Loucy (cell line): ENCODE measurements around the gene XKR7.

Experiments used
- H2AFZ ChIP-seq: fragments of 200-600 bp; sonication (generic); 2 replicates; pipeline ENCODE4 v1.6.0; 2016; ENCODE audit warnings: antibody characterized with exemption, mild to moderate bottlenecking, low read length, moderate library complexity
- H3F3A ChIP-seq: fragments of 200-600 bp; 2 replicates; pipeline ENCODE4 v1.6.0; 2016; ENCODE audit warnings: antibody characterized with exemption, low read depth, mild to moderate bottlenecking
- H3K27me3 ChIP-seq: fragments of 200-600 bp; sonication (generic); 2 replicates; pipeline ENCODE4 v1.6.1; 2014; ENCODE audit warnings: low read length, mild to moderate bottlenecking; ENCODE audit not compliant: insufficient read depth, poor library complexity, severe bottlenecking
- H3K36me3 ChIP-seq: fragments of 200-600 bp; sonication (generic); 2 replicates; pipeline ENCODE4 v1.6.1; 2016; ENCODE audit warnings: low read length; ENCODE audit not compliant: insufficient read depth
- H3K4me1 ChIP-seq: fragments of 200-600 bp; sonication (generic); 2 replicates; pipeline ENCODE4 v1.5.1; 2014; ENCODE audit warnings: low read length, mild to moderate bottlenecking; ENCODE audit not compliant: insufficient read depth, poor library complexity, severe bottlenecking
- H3K4me2 ChIP-seq: fragments of 200-600 bp; sonication (generic); 2 replicates; pipeline ENCODE4 v1.6.0; 2014; ENCODE audit warnings: antibody characterized with exemption, low read length, low read depth, mild to moderate bottlenecking; ENCODE audit not compliant: poor library complexity, severe bottlenecking
- H3K4me3 ChIP-seq: fragments of 200-600 bp; sonication (generic); 2 replicates; pipeline ENCODE4 v1.5.1; 2014; ENCODE audit warnings: low read length, mild to moderate bottlenecking, mixed read lengths; ENCODE audit not compliant: poor library complexity, severe bottlenecking
- H3K79me2 ChIP-seq: fragments of 200-600 bp; sonication (generic); 2 replicates; pipeline ENCODE4 v1.6.1; 2014; ENCODE audit warnings: low read length; ENCODE audit not compliant: insufficient read depth
- H3K9ac ChIP-seq: fragments of 200-600 bp; sonication (generic); 2 replicates; pipeline ENCODE4 v1.6.0; 2014; ENCODE audit warnings: mild to moderate bottlenecking, low read depth, low read length, moderate library complexity; ENCODE audit not compliant: poor library complexity, severe bottlenecking
- H3K9me2 ChIP-seq: fragments of 200-600 bp; sonication (generic); replicated peaks from 2 replicates; pipeline ENCODE4 v1.6.1; 2016; ENCODE audit warnings: low read depth, low read length, mixed read lengths
- H3K9me3 ChIP-seq: fragments of 200-600 bp; sonication (generic); 2 replicates; pipeline ENCODE4 v1.6.1; 2014; ENCODE audit warnings: mild to moderate bottlenecking, antibody characterized with exemption, low read length, low read depth; ENCODE audit not compliant: insufficient read depth
- H4K20me1 ChIP-seq: fragments of 200-600 bp; sonication (generic); 2 replicates; pipeline ENCODE4 v1.6.0; 2014; ENCODE audit warnings: antibody characterized with exemption, low read length, mild to moderate bottlenecking; ENCODE audit not compliant: insufficient read depth, poor library complexity, severe bottlenecking
- CTCF ChIP-seq: fragments of 200-600 bp; sonication (generic); conservative IDR thresholded peaks from 2 replicates; pipeline ENCODE4 v1.5.1; 2014; ENCODE audit warnings: mild to moderate bottlenecking, antibody characterized with exemption, low read length
- EZH2phosphoT487 ChIP-seq: fragments of 200-600 bp; IDR thresholded peaks from 2 replicates; pipeline ENCODE4 v1.6.1; 2018; ENCODE audit warnings: antibody characterized with exemption, mild to moderate bottlenecking, moderate library complexity, borderline replicate concordance

The XKR7 gene

GRCh38 chr20:31992086-31992485 is 24.1 kb downstream of the XKR7 start:
- no peaks in the 10 kb centered on the region for H3K79me2 ChIP-seq
- H3K36me3 ChIP-seq, result no peaks in the 10 kb centered on the region
- H3K9me3 ChIP-seq, result no peaks in the 10 kb centered on the region
- H3K4me2 ChIP-seq, result no peak overlapping the region
- H3K4me1 ChIP-seq, result no peaks in the 10 kb centered on the region
- H3K4me3 ChIP-seq, result no peak overlapping the region
- TF ChIP-seq EZH2phosphoT487, result no peak
- no peak for TF ChIP-seq CTCF
- no peaks in the 10 kb centered on the region for H3F3A ChIP-seq
- H3K9ac ChIP-seq, result no peak overlapping the region
- no peak overlapping the region for H2AFZ ChIP-seq
- H3K27me3 ChIP-seq, result no peaks in the 10 kb centered on the region
- no peaks in the 10 kb centered on the region for H3K9me2 ChIP-seq
- H4K20me1 ChIP-seq, result no peaks in the 10 kb centered on the region

- Histone ChIP-seq H3F3A (no peaks in the 10 kb centered on the region), H3K79me2 (no peaks in the 10 kb centered on the region), H3K9ac (no peak overlapping the region), H3K36me3 (no peaks in the 10 kb centered on the region), H3K4me2 (no peak overlapping the region), H4K20me1 (no peaks in the 10 kb centered on the region), H3K4me3 (no peak overlapping the region), H3K4me1 (no peaks in the 10 kb centered on the region), H3K9me2 (no peaks in the 10 kb centered on the region), H3K9me3 (no peaks in the 10 kb centered on the region), H3K27me3 (no peaks in the 10 kb centered on the region), H2AFZ (no peak overlapping the region)
- TF ChIP-seq CTCF (no peak), EZH2phosphoT487 (no peak)
Measured at GRCh38 chr20:31996996-31997395, 29.0 kb downstream of the XKR7 start.

GRCh38 chr20:31998246-31998645 is 30.3 kb downstream of the XKR7 start:
- TF ChIP-seq EZH2phosphoT487 (no peak), CTCF (no peak)
- no peaks in the 10 kb centered on the region for H3K9me3 ChIP-seq
- H3K79me2 ChIP-seq, result no peaks in the 10 kb centered on the region
- no peaks in the 10 kb centered on the region for H3F3A ChIP-seq
- H3K9me2 ChIP-seq, result no peaks in the 10 kb centered on the region
- no peaks in the 10 kb centered on the region for H3K36me3 ChIP-seq
- no peak overlapping the region for H3K4me3 ChIP-seq
- H3K4me2 ChIP-seq, result no peak overlapping the region
- no peaks in the 10 kb centered on the region for H3K4me1 ChIP-seq
- H2AFZ ChIP-seq, result no peak overlapping the region
- H3K9ac ChIP-seq, result no peak overlapping the region
- H4K20me1 ChIP-seq, result no peaks in the 10 kb centered on the region
- H3K27me3 ChIP-seq, result no peaks in the 10 kb centered on the region
